HL-60 (cell line): ENCODE measurements around the gene PHF21B.

Experiments used
- CTCF ChIP-seq: IDR thresholded peaks from one replicate; pipeline ENCODE4 v1.5.1; 2011; ENCODE audit warnings: low read length, control low read depth, inconsistent platforms; ENCODE audit not compliant: insufficient read depth
- GABPA ChIP-seq: IDR thresholded peaks from 2 replicates; pipeline ENCODE4 v1.6.1; 2012; ENCODE audit warnings: low read depth
- POLR2AphosphoS5 ChIP-seq: IDR thresholded peaks from 2 replicates; pipeline ENCODE4 v1.6.1; 2012; ENCODE audit warnings: low read depth
- REST ChIP-seq: IDR thresholded peaks from 2 replicates; pipeline ENCODE4 v1.6.1; 2012; ENCODE audit warnings: low read depth; ENCODE audit not compliant: insufficient replicate concordance
- SPI1 ChIP-seq: IDR thresholded peaks from 2 replicates; pipeline ENCODE4 v1.6.1; 2012; ENCODE audit warnings: low read depth, mild to moderate bottlenecking, borderline replicate concordance

GRCh38 chr22:45010532-45010900, 711 bp upstream of the PHF21B start:
- TF ChIP-seq REST (no peak), POLR2AphosphoS5 (no peak), GABPA (no peak), CTCF (no peak), SPI1 (no peak)
